ENCODE results near the gene CFAP141. TPM values are rescaled to one million over a fixed set of nuclear protein-coding genes. Genes with fewer than 3 reads are reported as not detected.

Gene CFAP141
- polyA plus RNA-seq, 1 of the 3 experiments (the other 2 are of a cell fraction) = not detected

DNA sequence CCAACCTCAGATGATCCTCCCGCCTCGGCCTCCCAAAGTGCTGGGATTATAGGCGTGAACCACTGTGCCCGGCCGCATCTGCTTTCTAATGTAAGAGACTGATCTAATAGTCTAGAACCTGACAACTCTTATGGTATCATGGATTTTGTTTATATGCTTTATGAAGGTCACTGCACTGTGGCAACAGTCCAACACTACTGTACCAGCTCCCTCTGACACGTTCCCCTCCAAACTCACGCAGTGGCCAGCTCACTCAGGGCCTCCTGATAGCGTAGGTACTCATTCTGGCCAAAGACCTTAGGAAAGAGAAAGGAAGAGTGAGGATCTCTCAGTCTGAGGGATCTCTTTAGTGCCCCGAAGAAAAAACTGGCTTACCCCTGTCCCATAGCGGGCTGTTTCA, 6.0 kb upstream of the CFAP141 start (continued):
- TF ChIP-seq, protein P1, sequence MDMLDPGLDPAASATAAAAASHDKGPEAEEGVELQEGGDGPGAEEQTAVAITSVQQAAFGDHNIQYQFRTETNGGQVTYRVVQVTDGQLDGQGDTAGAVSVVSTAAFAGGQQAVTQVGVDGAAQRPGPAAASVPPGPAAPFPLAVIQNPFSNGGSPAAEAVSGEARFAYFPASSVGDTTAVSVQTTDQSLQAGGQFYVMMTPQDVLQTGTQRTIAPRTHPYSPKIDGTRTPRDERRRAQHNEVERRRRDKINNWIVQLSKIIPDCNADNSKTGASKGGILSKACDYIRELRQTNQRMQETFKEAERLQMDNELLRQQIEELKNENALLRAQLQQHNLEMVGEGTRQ (IDR thresholded peaks at IDR 0.05; ENCODE audit: borderline replicate concordance, low read depth, low read length) = no peak
- no peak for TF ChIP-seq EZH2phosphoT487 (IDR thresholded peaks at IDR 0.05; ENCODE audit: borderline replicate concordance, low read depth)
- TF ChIP-seq, protein P2, sequence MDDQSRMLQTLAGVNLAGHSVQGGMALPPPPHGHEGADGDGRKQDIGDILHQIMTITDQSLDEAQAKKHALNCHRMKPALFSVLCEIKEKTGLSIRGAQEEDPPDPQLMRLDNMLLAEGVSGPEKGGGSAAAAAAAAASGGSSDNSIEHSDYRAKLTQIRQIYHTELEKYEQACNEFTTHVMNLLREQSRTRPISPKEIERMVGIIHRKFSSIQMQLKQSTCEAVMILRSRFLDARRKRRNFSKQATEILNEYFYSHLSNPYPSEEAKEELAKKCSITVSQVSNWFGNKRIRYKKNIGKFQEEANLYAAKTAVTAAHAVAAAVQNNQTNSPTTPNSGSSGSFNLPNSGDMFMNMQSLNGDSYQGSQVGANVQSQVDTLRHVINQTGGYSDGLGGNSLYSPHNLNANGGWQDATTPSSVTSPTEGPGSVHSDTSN (IDR thresholded peaks at IDR 0.05) = no peak
- no peak for TF ChIP-seq GATA2 (CRISPR knock-in tag; IDR thresholded peaks at IDR 0.05)
- no peak for TF ChIP-seq RFX5 (IDR thresholded peaks at IDR 0.05; ENCODE audit: low read length)
- no peak for TF ChIP-seq NRF1 (IDR thresholded peaks at IDR 0.05; ENCODE audit: low read depth, low read length)
- TF ChIP-seq CHD2 (IDR thresholded peaks at IDR 0.05; ENCODE audit: low read length, partially characterized antibody) = no peak
- TF ChIP-seq, protein P3, sequence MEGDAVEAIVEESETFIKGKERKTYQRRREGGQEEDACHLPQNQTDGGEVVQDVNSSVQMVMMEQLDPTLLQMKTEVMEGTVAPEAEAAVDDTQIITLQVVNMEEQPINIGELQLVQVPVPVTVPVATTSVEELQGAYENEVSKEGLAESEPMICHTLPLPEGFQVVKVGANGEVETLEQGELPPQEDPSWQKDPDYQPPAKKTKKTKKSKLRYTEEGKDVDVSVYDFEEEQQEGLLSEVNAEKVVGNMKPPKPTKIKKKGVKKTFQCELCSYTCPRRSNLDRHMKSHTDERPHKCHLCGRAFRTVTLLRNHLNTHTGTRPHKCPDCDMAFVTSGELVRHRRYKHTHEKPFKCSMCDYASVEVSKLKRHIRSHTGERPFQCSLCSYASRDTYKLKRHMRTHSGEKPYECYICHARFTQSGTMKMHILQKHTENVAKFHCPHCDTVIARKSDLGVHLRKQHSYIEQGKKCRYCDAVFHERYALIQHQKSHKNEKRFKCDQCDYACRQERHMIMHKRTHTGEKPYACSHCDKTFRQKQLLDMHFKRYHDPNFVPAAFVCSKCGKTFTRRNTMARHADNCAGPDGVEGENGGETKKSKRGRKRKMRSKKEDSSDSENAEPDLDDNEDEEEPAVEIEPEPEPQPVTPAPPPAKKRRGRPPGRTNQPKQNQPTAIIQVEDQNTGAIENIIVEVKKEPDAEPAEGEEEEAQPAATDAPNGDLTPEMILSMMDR (IDR thresholded peaks at IDR 0.05) = no peak

DNA sequence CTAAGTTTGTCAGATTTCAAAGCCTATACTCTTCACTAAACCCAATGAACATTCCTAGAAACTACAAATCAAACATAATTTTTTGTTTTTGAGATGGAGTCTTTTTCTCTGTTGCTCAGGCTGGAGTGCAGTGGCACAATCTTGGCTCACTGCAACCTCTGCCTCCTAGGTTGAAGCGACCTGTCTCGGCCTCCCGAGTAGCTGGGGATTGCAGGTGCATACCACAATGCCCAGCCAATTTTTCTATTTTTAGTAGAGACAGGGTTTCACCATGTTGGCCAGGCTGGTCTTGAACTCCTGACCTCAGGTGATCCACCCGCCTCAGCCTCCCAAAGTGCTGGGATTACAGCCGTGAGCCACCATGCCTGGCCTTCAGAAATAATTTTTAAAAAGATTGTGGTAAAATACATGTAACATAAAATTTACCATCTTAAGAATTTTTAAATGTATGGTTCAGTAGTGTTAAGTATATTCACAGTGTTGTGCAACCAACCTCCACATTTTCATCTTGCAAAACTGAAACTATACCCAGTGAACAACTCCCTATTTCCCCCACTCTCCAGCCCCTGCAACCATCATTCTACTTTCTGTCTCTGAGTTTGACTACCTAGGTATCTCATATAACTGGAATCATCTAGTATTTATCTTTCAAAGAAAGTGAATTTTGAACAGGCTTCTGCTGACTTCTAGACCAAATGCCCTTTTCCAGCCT, 2.7 kb upstream of the CFAP141 start:
- Histone ChIP-seq H3F3A (replicated peaks; ENCODE audit: insufficient read depth) (peaks cover 34% of the 10 kb centered on the region), H3K4me2 (no peak overlapping the region), H3K27me3 (ENCODE audit: insufficient read depth) (no peaks in the 10 kb centered on the region), H3K4me3 (ENCODE audit: low read depth in 2 of 2, low read length in 1 of 2) (no peak overlapping the region), H3K9ac (no peak overlapping the region), H3K27ac (ENCODE audit: low read depth in 2 of 2, low read length in 1 of 2) (no peak overlapping the region), H4K20me1 (ENCODE audit: insufficient read depth) (peaks cover 4% of the 10 kb centered on the region; the same call in 1 of the 2 replicates), H3K9me3 (no peaks in the 10 kb centered on the region), H3K36me3 (replicated peaks in 1 of 2; ENCODE audit: control insufficient read depth in 1 of 2, insufficient read depth in 2 of 2, low read length in 1 of 2) (peaks cover 42 to 45% of the 10 kb centered on the region in 2 experiments), H3K9me2 (no peaks in the 10 kb centered on the region), H3K79me2 (ENCODE audit: insufficient read depth) (peaks cover 21% of the 10 kb centered on the region; the same call in 1 of the 2 replicates), H3K4me1 (ENCODE audit: control insufficient read depth in 1 of 2, insufficient read depth in 2 of 2, low read depth in 1 of 2, low read length in 1 of 2) (no peaks in the 10 kb centered on the region), H2AFZ (ENCODE audit: low read depth) (no peak overlapping the region; the same call in 1 of the 2 replicates)
- ChIA-PET CTCF (interaction anchor here (1.4 to 6.3 kb wide), 2 partner anchors 10 to 60 kb away, joined by 4 to 31 read pairs; no protein-coding TSS in a partner anchor), POLR2A (no interaction called here)
- TF ChIP-seq, protein P4, sequence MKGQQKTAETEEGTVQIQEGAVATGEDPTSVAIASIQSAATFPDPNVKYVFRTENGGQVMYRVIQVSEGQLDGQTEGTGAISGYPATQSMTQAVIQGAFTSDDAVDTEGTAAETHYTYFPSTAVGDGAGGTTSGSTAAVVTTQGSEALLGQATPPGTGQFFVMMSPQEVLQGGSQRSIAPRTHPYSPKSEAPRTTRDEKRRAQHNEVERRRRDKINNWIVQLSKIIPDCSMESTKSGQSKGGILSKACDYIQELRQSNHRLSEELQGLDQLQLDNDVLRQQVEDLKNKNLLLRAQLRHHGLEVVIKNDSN (IDR thresholded peaks at IDR 0.05; ENCODE audit: borderline replicate concordance, low read depth) = no peak
- TF ChIP-seq CHD2 (IDR thresholded peaks at IDR 0.05; ENCODE audit: low read length, partially characterized antibody) (no peak), RCOR1 (IDR thresholded peaks at IDR 0.05; ENCODE audit: low read length) (no peak), SIN3A (IDR thresholded peaks at IDR 0.05; ENCODE audit: borderline replicate concordance, low read depth, low read length) (no peak), TCF12 (IDR thresholded peaks at IDR 0.05) (no peak), MEF2A (IDR thresholded peaks at IDR 0.05; ENCODE audit: borderline replicate concordance, low read depth) (no peak), EP300 (IDR thresholded peaks at IDR 0.05; ENCODE audit: borderline replicate concordance in 1 of 2, low read depth in 1 of 2, low read length in 1 of 2) (no peak), GATA2 (CRISPR knock-in tag; IDR thresholded peaks at IDR 0.05) (no peak), FOSL2 (IDR thresholded peaks at IDR 0.05; ENCODE audit: borderline replicate concordance, low read depth) (no peak), POLR2AphosphoS5 (IDR thresholded peaks at IDR 0.05; ENCODE audit: low read depth, low read length) (no peak), TEAD4 (IDR thresholded peaks at IDR 0.05; ENCODE audit: borderline replicate concordance, insufficient read depth) (no peak), JUND (IDR thresholded peaks at IDR 0.05) (no peak)
- TF ChIP-seq, protein P5, sequence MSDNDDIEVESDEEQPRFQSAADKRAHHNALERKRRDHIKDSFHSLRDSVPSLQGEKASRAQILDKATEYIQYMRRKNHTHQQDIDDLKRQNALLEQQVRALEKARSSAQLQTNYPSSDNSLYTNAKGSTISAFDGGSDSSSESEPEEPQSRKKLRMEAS (IDR thresholded peaks at IDR 0.05; ENCODE audit: low read depth) = no peak
- TF ChIP-seq, protein P1 (IDR thresholded peaks at IDR 0.05; ENCODE audit: borderline replicate concordance, low read depth, low read length) = no peak
- TF ChIP-seq, protein P6, sequence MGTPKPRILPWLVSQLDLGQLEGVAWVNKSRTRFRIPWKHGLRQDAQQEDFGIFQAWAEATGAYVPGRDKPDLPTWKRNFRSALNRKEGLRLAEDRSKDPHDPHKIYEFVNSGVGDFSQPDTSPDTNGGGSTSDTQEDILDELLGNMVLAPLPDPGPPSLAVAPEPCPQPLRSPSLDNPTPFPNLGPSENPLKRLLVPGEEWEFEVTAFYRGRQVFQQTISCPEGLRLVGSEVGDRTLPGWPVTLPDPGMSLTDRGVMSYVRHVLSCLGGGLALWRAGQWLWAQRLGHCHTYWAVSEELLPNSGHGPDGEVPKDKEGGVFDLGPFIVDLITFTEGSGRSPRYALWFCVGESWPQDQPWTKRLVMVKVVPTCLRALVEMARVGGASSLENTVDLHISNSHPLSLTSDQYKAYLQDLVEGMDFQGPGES (IDR thresholded peaks at IDR 0.05; ENCODE audit: low read depth, low read length) = no peak
- TF ChIP-seq, protein P3 (IDR thresholded peaks at IDR 0.05) = no peak
- WGBS (ENCODE audit: low lambda C conversion rate) = 98% methylated on average over 5 of the region's 5 CpGs
- DNase-seq = no peak

All from SK-N-SH (cell line).